ENCODE results near the gene C17orf113.
"Not testable (repeated sequence)": the region's sequence is repeated elsewhere in the genome, so short reads cannot be mapped to it uniquely, and the experiment has no call there.

The C17orf113 gene

GRCh38 chr17:42023524-42024349, 26.7 kb downstream of the C17orf113 start:
- Histone ChIP-seq H3K4me3 (ENCODE audit: low read depth, low read length) (no peak overlapping the region), H3K9ac (ENCODE audit: low read length) (no peak overlapping the region), H3K9me3 (ENCODE audit: control insufficient read depth, insufficient read depth, low read depth, low read length) (no peaks in the 10 kb centered on the region), H3K27me3 (ENCODE audit: control insufficient read depth, insufficient read depth, low read length) (no peaks in the 10 kb centered on the region), H3K27ac (ENCODE audit: low read depth, low read length) (no peak overlapping the region), H3K36me3 (ENCODE audit: control insufficient read depth, insufficient read depth, low read length) (peaks cover 33% of the 10 kb centered on the region), H3K4me1 (ENCODE audit: control insufficient read depth, insufficient read depth, low read length) (peaks cover 24% of the 10 kb centered on the region)

GRCh38 chr17:42020845-42021244, 29.6 kb downstream of the C17orf113 start:
- not testable (repeated sequence) for H3K4me1 ChIP-seq (ENCODE audit: control insufficient read depth, insufficient read depth, low read length); H3K27ac ChIP-seq (ENCODE audit: low read depth, low read length)
- H3K9ac ChIP-seq (ENCODE audit: low read length), result peak overlapping the region; percentile 6

GRCh38 chr17:42019509-42020404, 30.6 kb downstream of the C17orf113 start, which contains the start of gene NKIRAS2:
Gene NKIRAS2 (plus strand): TSS chr17:42020090. CDS start chr17:42021578, 1,488 bp downstream.
- H3K9ac ChIP-seq (ENCODE audit: low read length), result peak within 1 kb of the TSS; percentile 91
- peak within 1 kb of the TSS; percentile 92 for H3K4me3 ChIP-seq (ENCODE audit: low read depth, low read length)
- no peaks in the 10 kb centered on the region for H3K9me3 ChIP-seq (ENCODE audit: control insufficient read depth, insufficient read depth, low read depth, low read length)
- H3K27ac ChIP-seq (ENCODE audit: low read depth, low read length), result peak within 1 kb of the TSS; percentile 78
- no peaks in the 10 kb centered on the region for H3K27me3 ChIP-seq (ENCODE audit: control insufficient read depth, insufficient read depth, low read length)
- 0 out of 2 replicates have a peak, but pooled peaks cover 5% of the 10 kb centered on the region for H3K4me1 ChIP-seq (ENCODE audit: control insufficient read depth, insufficient read depth, low read length)
- peaks cover 32% of the 10 kb centered on the region for H3K36me3 ChIP-seq (ENCODE audit: control insufficient read depth, insufficient read depth, low read length)

More at GRCh38 chr17:42020845-42021244, 29.6 kb downstream of the C17orf113 start:
- not testable (repeated sequence) for H3K27me3 ChIP-seq (ENCODE audit: control insufficient read depth, insufficient read depth, low read length); H3K9me3 ChIP-seq (ENCODE audit: control insufficient read depth, insufficient read depth, low read depth, low read length)
- Histone ChIP-seq H3K36me3 (ENCODE audit: control insufficient read depth, insufficient read depth, low read length) (peaks cover 33% of the 10 kb centered on the region), H3K4me3 (ENCODE audit: low read depth, low read length) (peak overlapping the region; percentile 92)

GRCh38 chr17:42018988-42019387, 31.4 kb downstream of the C17orf113 start:
- Histone ChIP-seq H3K36me3 (ENCODE audit: control insufficient read depth, insufficient read depth, low read length) (peaks cover 29% of the 10 kb centered on the region), H3K4me3 (ENCODE audit: low read depth, low read length) (no peak overlapping the region), H3K27ac (ENCODE audit: low read depth, low read length) (no peak overlapping the region), H3K9me3 (ENCODE audit: control insufficient read depth, insufficient read depth, low read depth, low read length) (no peaks in the 10 kb centered on the region), H3K9ac (ENCODE audit: low read length) (no peak overlapping the region), H3K27me3 (ENCODE audit: control insufficient read depth, insufficient read depth, low read length) (no peaks in the 10 kb centered on the region), H3K4me1 (ENCODE audit: control insufficient read depth, insufficient read depth, low read length) (0 out of 2 replicates have a peak, but pooled peaks cover 5% of the 10 kb centered on the region)

GRCh38 chr17:42018339-42018738, 32.1 kb downstream of the C17orf113 start:
- H3K36me3 ChIP-seq (ENCODE audit: control insufficient read depth, insufficient read depth, low read length), result peaks cover 23% of the 10 kb centered on the region

GRCh38 chr17:42017866-42018200, 32.6 kb downstream of the C17orf113 start:
- Histone ChIP-seq H3K4me3 (ENCODE audit: low read depth, low read length) (peak overlapping the region; percentile 97), H3K4me1 (ENCODE audit: control insufficient read depth, insufficient read depth, low read length) (peaks cover 13% of the 10 kb centered on the region), H3K9ac (ENCODE audit: low read length) (peak overlapping the region; percentile 100), H3K36me3 (ENCODE audit: control insufficient read depth, insufficient read depth, low read length) (peaks cover 18% of the 10 kb centered on the region), H3K27me3 (ENCODE audit: control insufficient read depth, insufficient read depth, low read length) (no peaks in the 10 kb centered on the region), H3K27ac (ENCODE audit: low read depth, low read length) (peak overlapping the region; percentile 99), H3K9me3 (ENCODE audit: control insufficient read depth, insufficient read depth, low read depth, low read length) (no peaks in the 10 kb centered on the region)

More at GRCh38 chr17:42018339-42018738, 32.1 kb downstream of the C17orf113 start:
- Histone ChIP-seq H3K4me3 (ENCODE audit: low read depth, low read length) (peak overlapping the region; percentile 97), H3K27me3 (ENCODE audit: control insufficient read depth, insufficient read depth, low read length) (no peaks in the 10 kb centered on the region), H3K9me3 (ENCODE audit: control insufficient read depth, insufficient read depth, low read depth, low read length) (no peaks in the 10 kb centered on the region), H3K4me1 (ENCODE audit: control insufficient read depth, insufficient read depth, low read length) (peaks cover 8% of the 10 kb centered on the region), H3K9ac (ENCODE audit: low read length) (peak overlapping the region; percentile 100), H3K27ac (ENCODE audit: low read depth, low read length) (peak overlapping the region; percentile 99)

GRCh38 chr17:42016941-42017865, 33.2 kb downstream of the C17orf113 start, which contains the start of gene DNAJC7:
Gene DNAJC7 (minus strand): TSS chr17:42017439. CDS start chr17:42017416, 23 bp downstream.
- Histone ChIP-seq H3K9me3 (ENCODE audit: control insufficient read depth, insufficient read depth, low read depth, low read length) (no peaks in the 10 kb centered on the region), H3K9ac (ENCODE audit: low read length) (peak within 1 kb of the TSS; percentile 100), H3K4me3 (ENCODE audit: low read depth, low read length) (peak within 1 kb of the TSS; percentile 97), H3K4me1 (ENCODE audit: control insufficient read depth, insufficient read depth, low read length) (peaks cover 17% of the 10 kb centered on the region), H3K27me3 (ENCODE audit: control insufficient read depth, insufficient read depth, low read length) (no peaks in the 10 kb centered on the region), H3K36me3 (ENCODE audit: control insufficient read depth, insufficient read depth, low read length) (peaks cover 12% of the 10 kb centered on the region), H3K27ac (ENCODE audit: low read depth, low read length) (peak within 1 kb of the TSS; percentile 99)

- H3K27ac ChIP-seq (ENCODE audit: low read depth, low read length), result peak overlapping the region; percentile 99
- peak overlapping the region; percentile 100 for H3K9ac ChIP-seq (ENCODE audit: low read length)
- peaks cover 24% of the 10 kb centered on the region for H3K4me1 ChIP-seq (ENCODE audit: control insufficient read depth, insufficient read depth, low read length)
- peaks cover 6% of the 10 kb centered on the region for H3K36me3 ChIP-seq (ENCODE audit: control insufficient read depth, insufficient read depth, low read length)
- H3K9me3 ChIP-seq (ENCODE audit: control insufficient read depth, insufficient read depth, low read depth, low read length), result no peaks in the 10 kb centered on the region
- H3K27me3 ChIP-seq (ENCODE audit: control insufficient read depth, insufficient read depth, low read length), result no peaks in the 10 kb centered on the region
- H3K4me3 ChIP-seq (ENCODE audit: low read depth, low read length), result peak overlapping the region; percentile 97
Observed at GRCh38 chr17:42016411-42016831, 34.0 kb downstream of the C17orf113 start.

GRCh38 chr17:42013740-42014139, 36.7 kb downstream of the C17orf113 start:
- peaks cover 13% of the 10 kb centered on the region; the same call in 1 of the 2 replicates for H3K36me3 ChIP-seq (ENCODE audit: control insufficient read depth, insufficient read depth, low read length)
- H3K9ac ChIP-seq (ENCODE audit: low read length), result peak overlapping the region; percentile 72
- H3K9me3 ChIP-seq (ENCODE audit: control insufficient read depth, insufficient read depth, low read depth, low read length); H3K27me3 ChIP-seq (ENCODE audit: control insufficient read depth, insufficient read depth, low read length): not testable (repeated sequence)
- H3K4me1 ChIP-seq (ENCODE audit: control insufficient read depth, insufficient read depth, low read length), result peaks cover 33% of the 10 kb centered on the region
- peak overlapping the region; percentile 91; the same call in 1 of the 2 replicates for H3K27ac ChIP-seq (ENCODE audit: low read depth, low read length)
- 0 out of 2 replicates have a peak overlapping the region, but pooled peaks have one; percentile 9 for H3K4me3 ChIP-seq (ENCODE audit: low read depth, low read length)

GRCh38 chr17:42012363-42012762, 38.0 kb downstream of the C17orf113 start:
- Histone ChIP-seq H3K36me3 (ENCODE audit: control insufficient read depth, insufficient read depth, low read length) (peaks cover 13% of the 10 kb centered on the region; the same call in 1 of the 2 replicates), H3K9ac (ENCODE audit: low read length) (peak overlapping the region; percentile 72), H3K27ac (ENCODE audit: low read depth, low read length) (peak overlapping the region; percentile 91), H3K4me1 (ENCODE audit: control insufficient read depth, insufficient read depth, low read length) (peaks cover 33% of the 10 kb centered on the region), H3K4me3 (ENCODE audit: low read depth, low read length) (peak overlapping the region; percentile 6; the same call in 1 of the 2 replicates)
- H3K27me3 ChIP-seq (ENCODE audit: control insufficient read depth, insufficient read depth, low read length); H3K9me3 ChIP-seq (ENCODE audit: control insufficient read depth, insufficient read depth, low read depth, low read length): not testable (repeated sequence)

All from HUES6 (cell line).